PC-9 (cell line): ENCODE results near the gene EDAR. TPM values are rescaled to one million over a fixed set of nuclear protein-coding genes. Genes with fewer than 3 reads are reported as not detected.

Experiments used
- BruUV-seq: library from RNA; stranded (reverse); fragments of 400-500 nt; replicated peaks from 2 replicates; lab custom pipeline; 2021; lab: Mats Ljungman, UMichigan
- CTCF ChIA-PET: fragments of 300-600 bp; sonication (Branson Sonifier 250); formaldehyde crosslinking; loops from one replicate; lab custom pipeline; 2022; ENCODE audit warnings: antibody characterized with exemption; lab: Charles Lee
- POLR2A ChIA-PET: fragments of 300-600 bp; sonication (Branson Sonifier 250); formaldehyde crosslinking; loops from one replicate; lab custom pipeline; 2022; ENCODE audit warnings: antibody characterized with exemption; ENCODE audit not compliant: unreplicated experiment; lab: Charles Lee
- DNase-seq, 2 experiments: peaks; one replicate each; pipeline versions ENCODE4 v3.0.0 to v3.0.0-alpha.2; 2015 to 2022; ENCODE audit warnings: mixed read lengths in 1 of 2
- H2AFZ ChIP-seq: fragments of 200-600 bp; sonication (generic); 2 replicates; pipeline ENCODE4 v1.8.1; 2017; ENCODE audit warnings: antibody characterized with exemption
- H3F3A ChIP-seq: fragments of 200-600 bp; sonication (generic); 2 replicates; pipeline ENCODE4 v1.8.1; 2017; ENCODE audit warnings: antibody characterized with exemption, mild to moderate bottlenecking, low read depth; ENCODE audit not compliant: insufficient read depth
- H3K27ac ChIP-seq: fragments of 200-600 bp; sonication (generic); 2 replicates; pipeline ENCODE4 v1.6.1; 2016; ENCODE audit warnings: mixed run types
- H3K27me3 ChIP-seq: fragments of 200-600 bp; sonication (generic); 2 replicates; pipeline ENCODE4 v1.6.1; 2016; ENCODE audit warnings: low read depth, mixed run types; ENCODE audit not compliant: insufficient read depth
- H3K36me3 ChIP-seq: fragments of 200-600 bp; sonication (generic); 2 replicates; pipeline ENCODE4 v1.6.1; 2016; ENCODE audit warnings: low read depth, mixed run types
- H3K4me1 ChIP-seq: fragments of 200-600 bp; sonication (generic); replicated peaks from 2 replicates; pipeline ENCODE4 v1.6.1; 2016; ENCODE audit warnings: mixed run types; ENCODE audit not compliant: insufficient read depth
- H3K4me2 ChIP-seq: fragments of 200-600 bp; sonication (generic); 2 replicates; pipeline ENCODE4 v1.6.1; 2017; ENCODE audit warnings: mixed run types
- H3K4me3 ChIP-seq: fragments of 200-600 bp; sonication (generic); 2 replicates; pipeline ENCODE4 v1.6.1; 2016; ENCODE audit warnings: mixed run types
- H3K79me2 ChIP-seq: fragments of 200-600 bp; sonication (generic); 2 replicates; pipeline ENCODE4 v1.6.1; 2017; ENCODE audit warnings: low read depth, mixed run types
- H3K9me2 ChIP-seq: fragments of 200-600 bp; sonication (generic); 2 replicates; pipeline ENCODE4 v1.8.1; 2017; ENCODE audit warnings: mild to moderate bottlenecking; ENCODE audit not compliant: insufficient read depth
- H3K9me3 ChIP-seq: fragments of 200-600 bp; sonication (generic); 2 replicates; pipeline ENCODE4 v1.8.1; 2016; ENCODE audit warnings: low read depth; ENCODE audit not compliant: insufficient read depth
- H4K20me1 ChIP-seq: fragments of 200-600 bp; sonication (generic); 2 replicates; pipeline ENCODE4 v1.8.1; 2017; ENCODE audit not compliant: insufficient read depth
- CTCF ChIP-seq: fragments of 200-600 bp; sonication (generic); conservative IDR thresholded peaks from 2 replicates; pipeline ENCODE4 v1.6.1; 2017; ENCODE audit warnings: mixed run types, antibody characterized with exemption, mild to moderate bottlenecking, moderate library complexity
- EZH2 ChIP-seq: fragments of 200-600 bp; sonication (generic); IDR thresholded peaks from 2 replicates; pipeline ENCODE4 v1.8.0; 2017; ENCODE audit warnings: antibody characterized with exemption, low read depth
- intact Hi-C: fragments of 100-400 bp; cut with micrococcal nuclease; formaldehyde crosslinking; loops from one replicate; pipeline ENCODE4 v1.10.0; 2022; ENCODE audit not compliant: unreplicated experiment
- total RNA-seq: library from RNA; stranded (reverse); gene quantifications from 2 replicates; pipeline ENCODE4 v1.2.3, GENCODE V29; 2021

EDAR gene
- total RNA-seq, 1 experiment from 2014 or later = not detected

DNA sequence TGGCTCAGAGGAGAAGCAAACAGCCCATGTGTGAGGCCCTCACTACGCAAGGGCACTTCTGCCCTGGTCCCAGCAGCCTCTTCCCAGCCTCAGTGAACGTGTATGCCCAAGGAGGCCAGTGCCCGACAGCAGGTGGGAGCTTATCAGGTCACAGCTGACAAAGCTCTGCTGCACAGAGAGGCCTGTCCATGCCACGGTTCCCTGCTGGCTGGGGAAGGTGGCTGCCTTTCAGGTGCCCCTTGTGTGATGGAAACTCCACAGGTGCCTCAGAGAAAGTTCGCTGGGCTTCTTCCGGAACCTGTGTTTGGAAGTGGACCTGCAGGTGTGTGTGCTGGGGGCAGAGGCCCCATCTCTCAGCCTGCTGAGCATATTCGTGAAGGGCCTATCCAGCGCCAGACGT, 47.3 kb downstream of the EDAR start:
- Histone ChIP-seq H3K36me3 (no peaks in the 10 kb centered on the region), H3K79me2 (no peaks in the 10 kb centered on the region), H3K4me1 (no peaks in the 10 kb centered on the region), H3K27me3 (peaks cover 6% of the 10 kb centered on the region; the same call in 1 of the 2 replicates), H3K9me3 (no peaks in the 10 kb centered on the region), H3K4me2 (no peak overlapping the region), H3K27ac (no peak overlapping the region), H3K9me2 (no peaks in the 10 kb centered on the region), H2AFZ (no peak overlapping the region), H3F3A (no peaks in the 10 kb centered on the region), H3K4me3 (no peak overlapping the region), H4K20me1 (no peaks in the 10 kb centered on the region; the same call in 1 of the 2 replicates)
- DNase-seq = no peak
- no peak for TF ChIP-seq CTCF
- CTCF ChIA-PET = no interaction called here
- POLR2A ChIA-PET = no interaction called here
- BruUV-seq = no TSS peak
- intact Hi-C loops = no loop called here

DNA sequence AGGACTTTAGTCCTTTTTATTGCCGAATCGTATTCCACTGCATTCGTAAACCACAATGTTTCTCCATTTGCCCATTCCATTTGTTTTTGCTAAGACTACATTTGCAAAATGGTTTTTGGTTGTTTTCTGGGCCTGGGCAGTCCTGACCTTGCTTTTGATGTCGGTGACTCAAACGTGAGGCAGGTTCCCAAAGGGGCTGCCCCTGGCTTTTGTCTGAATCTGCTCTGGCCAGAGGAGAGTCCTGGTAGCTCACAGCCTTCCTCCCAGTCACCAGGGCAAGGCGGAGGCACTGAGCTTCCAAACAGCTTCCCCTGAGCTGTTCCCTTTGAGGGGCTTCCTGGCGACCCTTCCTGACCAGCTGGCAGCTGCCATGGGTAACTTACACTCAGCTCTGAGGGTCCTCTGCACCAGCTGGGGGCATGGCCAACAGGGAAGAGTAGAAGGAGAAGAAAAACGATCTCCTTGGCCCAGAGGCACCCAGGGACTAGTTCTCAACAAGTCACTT, 47.8 kb downstream of the EDAR start:
- peaks cover 5% of the 10 kb centered on the region; the same call in 1 of the 2 replicates for H3K27me3 ChIP-seq
- intact Hi-C loops = no loop called here
- no peak for DNase-seq
- no peaks in the 10 kb centered on the region for H3K79me2 ChIP-seq
- H3K36me3 ChIP-seq = no peaks in the 10 kb centered on the region
- BruUV-seq = no TSS peak
- POLR2A ChIA-PET = no interaction called here
- H3F3A ChIP-seq = no peaks in the 10 kb centered on the region
- no peaks in the 10 kb centered on the region; the same call in 1 of the 2 replicates for H4K20me1 ChIP-seq
- CTCF ChIA-PET = no interaction called here
- no peaks in the 10 kb centered on the region for H3K9me3 ChIP-seq
- no peak overlapping the region for H3K4me2 ChIP-seq
- no peaks in the 10 kb centered on the region for H3K4me1 ChIP-seq
- no peaks in the 10 kb centered on the region for H3K9me2 ChIP-seq
- no peak overlapping the region for H2AFZ ChIP-seq
- no peak overlapping the region for H3K4me3 ChIP-seq
- H3K27ac ChIP-seq = no peak overlapping the region
- TF ChIP-seq CTCF (no peak), EZH2 (no peak)

- H3K4me2 ChIP-seq = no peak overlapping the region
- H3F3A ChIP-seq = no peaks in the 10 kb centered on the region
- ChIA-PET CTCF (no interaction called here), POLR2A (no interaction called here)
- H2AFZ ChIP-seq = no peak overlapping the region
- intact Hi-C loops = no loop called here
- no TSS peak for BruUV-seq
- no peak for DNase-seq
- peaks cover 3% of the 10 kb centered on the region for H3K27me3 ChIP-seq
- no peak overlapping the region for H3K27ac ChIP-seq
- TF ChIP-seq EZH2 (no peak), CTCF (no peak)
- H3K4me3 ChIP-seq = no peak overlapping the region
- H3K9me3 ChIP-seq = no peaks in the 10 kb centered on the region
- H3K4me1 ChIP-seq = no peaks in the 10 kb centered on the region
- no peaks in the 10 kb centered on the region for H3K9me2 ChIP-seq
- no peaks in the 10 kb centered on the region for H3K79me2 ChIP-seq
- no peaks in the 10 kb centered on the region for H3K36me3 ChIP-seq
- H4K20me1 ChIP-seq = no peaks in the 10 kb centered on the region; the same call in 1 of the 2 replicates
These were observed 48.9 kb downstream of the EDAR start for GRCh38 chr2:108940156-108940555.
